Gastroesophageal sphincter (tissue), 2 donors: ENCODE data around the gene TGFBR2.

Experiments
- POLR2A ChIP-seq, 2 donors: fragments of 450-650 bp; IDR thresholded peaks; one replicate each; pipeline ENCODE4 v1.6.1; 2017; ENCODE audit warnings: antibody characterized with exemption in 2 of 2, mild to moderate bottlenecking in 2 of 2, moderate library complexity in 1 of 2
- POLR2AphosphoS5 ChIP-seq: sonication (generic); formaldehyde crosslinking; IDR thresholded peaks from one replicate; pipeline ENCODE4 v1.6.1; 2017; ENCODE audit warnings: antibody characterized with exemption

- TF ChIP-seq POLR2AphosphoS5 (no peak), POLR2A (IDR thresholded peaks at IDR 0.05) (no peak)
Measured at GRCh38 chr3:30711151-30711550, 104.8 kb downstream of the TGFBR2 start.
